GM12801 (cell line): ENCODE data around the gene DOK6.

Experiments used
- TF ChIP-seq, protein P1 (sequence below): IDR thresholded peaks from one replicate; pipeline ENCODE4 v1.5.1; 2011; ENCODE audit warnings: control low read depth; ENCODE audit not compliant: insufficient read length; ENCODE audit errors: extremely low read depth

Gene DOK6

DNA sequence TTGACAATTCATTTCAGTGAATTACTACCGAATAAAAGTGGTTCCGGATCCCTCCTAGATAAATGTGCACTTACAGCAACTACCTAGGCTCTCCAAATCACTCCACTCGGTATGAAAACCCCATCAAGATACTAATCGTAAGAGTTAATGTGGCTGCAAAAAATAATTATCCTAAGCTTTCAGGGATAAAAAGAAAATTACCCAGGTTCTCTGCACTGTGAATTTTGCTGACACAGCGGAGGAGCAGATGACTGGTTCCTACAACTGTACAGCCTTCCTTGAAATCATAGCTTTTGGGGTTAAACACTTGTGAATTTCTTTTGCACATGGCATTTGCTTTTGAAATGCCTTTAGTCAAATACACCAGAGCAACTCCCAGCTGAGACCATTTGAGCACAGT, 442.3 kb downstream of the DOK6 start:
- TF ChIP-seq, protein P1, sequence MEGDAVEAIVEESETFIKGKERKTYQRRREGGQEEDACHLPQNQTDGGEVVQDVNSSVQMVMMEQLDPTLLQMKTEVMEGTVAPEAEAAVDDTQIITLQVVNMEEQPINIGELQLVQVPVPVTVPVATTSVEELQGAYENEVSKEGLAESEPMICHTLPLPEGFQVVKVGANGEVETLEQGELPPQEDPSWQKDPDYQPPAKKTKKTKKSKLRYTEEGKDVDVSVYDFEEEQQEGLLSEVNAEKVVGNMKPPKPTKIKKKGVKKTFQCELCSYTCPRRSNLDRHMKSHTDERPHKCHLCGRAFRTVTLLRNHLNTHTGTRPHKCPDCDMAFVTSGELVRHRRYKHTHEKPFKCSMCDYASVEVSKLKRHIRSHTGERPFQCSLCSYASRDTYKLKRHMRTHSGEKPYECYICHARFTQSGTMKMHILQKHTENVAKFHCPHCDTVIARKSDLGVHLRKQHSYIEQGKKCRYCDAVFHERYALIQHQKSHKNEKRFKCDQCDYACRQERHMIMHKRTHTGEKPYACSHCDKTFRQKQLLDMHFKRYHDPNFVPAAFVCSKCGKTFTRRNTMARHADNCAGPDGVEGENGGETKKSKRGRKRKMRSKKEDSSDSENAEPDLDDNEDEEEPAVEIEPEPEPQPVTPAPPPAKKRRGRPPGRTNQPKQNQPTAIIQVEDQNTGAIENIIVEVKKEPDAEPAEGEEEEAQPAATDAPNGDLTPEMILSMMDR = no peak

- TF ChIP-seq, protein P1 = no peak
Measured at GRCh38 chr18:69844656-69845055, 444.0 kb downstream of the DOK6 start.

DNA sequence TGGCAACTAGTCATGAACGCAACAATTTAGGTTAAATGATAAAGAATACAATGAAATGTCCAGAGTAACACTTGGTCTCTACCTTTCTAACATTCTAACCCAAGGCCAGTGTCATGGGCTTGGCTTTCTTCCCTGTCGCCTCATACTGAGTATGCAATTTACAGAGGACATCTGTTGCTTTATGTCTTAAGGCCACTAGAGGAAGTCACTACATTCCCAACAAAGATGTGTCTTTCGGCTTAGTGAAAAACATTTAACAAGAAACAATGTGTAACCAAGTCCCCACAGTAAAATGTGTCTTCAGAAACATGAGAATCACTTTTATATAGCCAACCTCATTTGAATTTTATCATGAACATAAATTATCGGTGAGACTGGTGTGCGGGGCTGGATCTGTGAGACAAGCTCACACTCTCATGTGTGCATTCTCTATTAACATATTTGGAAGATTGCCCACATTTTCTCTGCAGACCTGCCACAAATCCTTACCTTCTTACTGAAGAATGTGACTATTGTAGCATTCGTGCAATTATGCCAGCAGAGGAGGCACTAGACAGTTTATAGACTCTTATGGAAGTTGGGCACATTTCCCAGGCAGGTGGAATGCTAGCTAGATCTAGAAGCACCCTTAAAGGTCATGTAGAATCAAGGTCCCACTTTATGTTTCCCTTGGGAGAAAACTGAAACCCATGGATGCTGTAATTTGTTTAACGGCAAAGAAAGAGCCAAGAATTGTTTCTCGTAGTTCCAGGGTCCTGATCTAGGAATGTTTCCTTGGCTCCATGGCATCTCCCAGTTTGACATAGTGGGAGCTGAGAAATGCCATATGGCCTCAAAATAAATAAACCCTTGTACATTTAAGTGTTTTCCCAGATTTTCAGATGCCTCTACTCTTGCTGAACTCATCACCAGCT, 445.2 kb downstream of the DOK6 start:
- TF ChIP-seq, protein P1 = no peak

- TF ChIP-seq, protein P1 = no peak
Measured at GRCh38 chr18:69853051-69853450, 452.4 kb downstream of the DOK6 start.

- TF ChIP-seq, protein P1 = no peak
Measured at GRCh38 chr18:69854455-69854854, 453.8 kb downstream of the DOK6 start.

DNA sequence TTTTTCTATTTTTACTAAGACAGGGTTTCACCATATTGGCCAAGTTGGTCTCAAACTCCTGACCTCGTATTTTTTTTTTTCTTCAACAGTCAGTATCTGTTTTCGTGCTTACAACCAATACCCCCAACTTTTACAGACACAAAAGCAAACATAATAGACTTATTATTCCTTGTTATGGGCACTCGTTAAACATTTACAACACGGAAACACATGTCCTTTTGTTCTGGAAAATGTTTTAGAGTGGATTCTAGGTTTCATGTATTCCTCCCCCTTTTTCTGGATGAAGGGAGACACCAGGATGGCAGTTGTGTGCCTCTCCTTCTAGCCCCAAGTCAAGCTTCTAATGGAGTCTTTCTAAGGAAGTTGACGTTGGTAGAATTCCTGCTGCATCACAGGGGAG, 458.2 kb downstream of the DOK6 start:
- TF ChIP-seq, protein P1 = no peak

GRCh38 chr18:69865776-69866175, 465.1 kb downstream of the DOK6 start:
- TF ChIP-seq, protein P1 = no peak
